Activated T-cell treated with anti-CD3 and anti-CD28 coated beads, Interleukin-2, amount 50 U/mL, for 4 hours (primary cell): ENCODE measurements around the gene ITGA11. TPM values are rescaled to one million over a fixed set of nuclear protein-coding genes. Genes with fewer than 3 reads are reported as not detected.
A peak's percentile ranks its signal among the peaks of the same experiment; 100 is the strongest.

Experiments used
- ATAC-seq, 2 donors: fragments of 200-7000 bp; cut with Tn5 transposase; one replicate each; pipeline ENCODE4 v1.10.0; 2021
- DNase-seq: peaks from one replicate; pipeline ENCODE4 v3.0.0-alpha.2; 2020
- H3K27me3 Mint-ChIP-seq: one replicate; pipeline ENCODE4 v1.8.0; 2021; ENCODE audit warnings: low read depth, mixed read lengths
- H3K36me3 Mint-ChIP-seq: one replicate; pipeline ENCODE4 v1.8.0; 2022; ENCODE audit warnings: mixed read lengths; ENCODE audit not compliant: insufficient read depth
- H3K4me1 Mint-ChIP-seq: one replicate; pipeline ENCODE4 v1.8.0; 2021; ENCODE audit warnings: low read depth, mixed read lengths
- H3K4me3 Mint-ChIP-seq: one replicate; pipeline ENCODE4 v1.8.0; 2021; ENCODE audit warnings: mild to moderate bottlenecking, moderate library complexity, mixed read lengths
- H3K9me3 Mint-ChIP-seq: one replicate; pipeline ENCODE4 v1.8.0; 2021; ENCODE audit warnings: mixed read lengths
- total RNA-seq, 3 donors: library from RNA; stranded (reverse); gene quantifications; one replicate each; pipeline ENCODE4 v1.2.1, GENCODE V29; 2021

The ITGA11 gene
- total RNA-seq, 3 donors from 2014 or later: 0.05 to 0.21 TPM; not detected in 1

DNA sequence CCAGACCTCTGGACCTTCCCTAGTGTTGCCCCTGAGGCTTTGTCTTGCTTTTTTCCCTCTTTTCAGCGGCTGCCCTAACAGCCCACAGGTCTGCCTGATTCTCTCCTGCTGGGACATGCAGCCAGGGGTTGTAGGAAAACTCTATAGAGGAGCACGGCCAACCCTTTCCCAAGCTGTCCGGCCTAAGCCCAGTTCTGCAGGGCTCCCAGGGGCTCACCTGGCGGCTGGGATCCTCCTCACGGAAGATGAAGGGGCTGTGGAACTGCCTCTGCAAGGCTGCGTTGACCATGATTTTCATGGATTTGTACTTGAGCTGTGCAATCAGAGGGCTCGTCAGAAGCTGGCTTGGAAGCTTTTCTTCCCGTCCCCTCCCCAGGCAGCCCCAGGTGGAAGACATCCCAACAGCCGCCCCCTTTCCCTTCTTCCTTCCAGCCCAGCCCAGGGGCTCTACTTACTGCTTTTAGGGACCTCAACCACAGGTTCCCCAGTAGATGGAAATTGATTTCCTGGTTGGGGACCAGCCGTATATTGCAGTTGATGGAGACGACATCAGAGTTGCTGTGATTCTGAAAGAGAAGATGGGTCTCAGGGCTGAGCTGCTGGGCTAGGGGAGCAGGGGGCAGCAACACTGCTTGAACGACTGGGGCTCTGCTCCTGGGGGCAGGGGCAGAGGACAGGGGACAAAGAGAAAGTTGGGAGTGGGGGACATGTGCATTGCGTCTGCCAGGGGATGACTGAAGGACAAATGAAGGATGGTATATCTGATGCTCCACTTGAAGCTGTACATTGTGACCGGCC lies 124.6 kb downstream of the ITGA11 start:
- no peak overlapping the region for H3K4me3 Mint-ChIP-seq
- H3K36me3 Mint-ChIP-seq: no peaks in the 10 kb centered on the region
- peaks cover 2% of the 10 kb centered on the region for H3K27me3 Mint-ChIP-seq
- ATAC-seq (no peak), DNase-seq (no peak)
- peaks cover 10% of the 10 kb centered on the region for H3K4me1 Mint-ChIP-seq
- no peaks in the 10 kb centered on the region for H3K9me3 Mint-ChIP-seq

DNA sequence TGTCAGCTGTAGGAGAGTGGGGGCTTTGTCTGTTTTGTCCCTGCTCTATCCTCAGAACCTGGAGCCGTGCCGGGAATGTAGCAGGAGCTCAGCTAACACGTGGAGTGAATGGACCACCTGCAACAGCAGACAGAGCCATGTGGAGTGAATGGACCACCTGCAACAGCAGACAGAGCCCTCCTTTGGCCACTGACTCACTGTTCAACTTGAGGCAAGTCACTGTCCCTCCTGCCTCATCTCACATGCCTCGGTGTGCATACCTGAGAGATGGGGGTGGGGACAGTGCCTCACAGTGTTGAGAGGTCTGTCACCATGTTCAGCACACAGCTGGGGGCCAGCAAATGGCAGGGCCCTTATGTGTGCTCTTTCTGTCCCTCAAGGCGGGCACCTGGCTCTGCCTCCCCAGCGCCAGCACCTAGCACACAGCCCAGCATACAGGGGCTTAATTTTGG lies 126.5 kb downstream of the ITGA11 start:
- ATAC-seq (no peak), DNase-seq (no peak)
- H3K9me3 Mint-ChIP-seq: no peaks in the 10 kb centered on the region
- H3K36me3 Mint-ChIP-seq: no peaks in the 10 kb centered on the region
- no peak overlapping the region for H3K4me3 Mint-ChIP-seq
- H3K4me1 Mint-ChIP-seq: peaks cover 15% of the 10 kb centered on the region
- H3K27me3 Mint-ChIP-seq: peaks cover 2% of the 10 kb centered on the region

DNA sequence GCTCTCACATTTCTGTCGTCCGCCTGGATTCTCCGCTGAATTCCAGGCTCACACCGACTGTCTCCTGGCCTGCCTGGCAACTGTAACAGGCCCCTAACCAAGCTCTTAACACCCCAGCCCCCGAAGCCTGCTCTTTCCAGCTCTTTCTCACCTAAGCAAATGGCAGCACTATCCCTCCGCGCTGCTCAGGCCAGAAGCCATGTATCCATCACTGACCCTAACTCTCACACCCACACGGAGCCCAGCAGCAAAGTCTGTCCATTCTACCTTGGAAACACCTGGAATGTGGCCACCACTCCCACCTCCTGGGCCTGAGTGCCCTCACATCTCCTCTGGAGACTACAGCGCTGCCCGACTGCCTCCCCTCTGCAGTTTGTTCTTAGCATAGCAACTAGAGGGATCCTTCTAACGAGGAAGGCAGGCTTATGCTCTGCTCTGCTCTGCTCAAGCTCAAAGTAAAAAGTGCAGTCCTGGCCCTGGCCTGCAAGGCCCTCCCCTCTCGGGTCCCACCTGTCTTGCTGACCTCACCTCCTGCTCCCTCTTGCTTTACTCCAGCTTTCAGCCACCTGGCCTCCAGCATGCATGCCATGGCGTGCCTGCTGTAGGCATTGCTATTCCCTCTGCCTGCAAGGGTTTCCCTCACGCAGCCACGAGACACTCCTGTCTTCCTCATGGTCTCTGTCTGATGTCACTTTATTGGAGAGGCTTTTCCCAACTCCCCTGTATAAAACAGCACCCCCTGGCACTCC lies 127.2 kb downstream of the ITGA11 start:
- H3K36me3 Mint-ChIP-seq: no peaks in the 10 kb centered on the region
- no peak for DNase-seq
- no peak overlapping the region for H3K4me3 Mint-ChIP-seq
- no peaks in the 10 kb centered on the region for H3K9me3 Mint-ChIP-seq
- H3K27me3 Mint-ChIP-seq: peaks cover 2% of the 10 kb centered on the region
- peaks cover 18% of the 10 kb centered on the region for H3K4me1 Mint-ChIP-seq
- ATAC-seq: no peak

DNA sequence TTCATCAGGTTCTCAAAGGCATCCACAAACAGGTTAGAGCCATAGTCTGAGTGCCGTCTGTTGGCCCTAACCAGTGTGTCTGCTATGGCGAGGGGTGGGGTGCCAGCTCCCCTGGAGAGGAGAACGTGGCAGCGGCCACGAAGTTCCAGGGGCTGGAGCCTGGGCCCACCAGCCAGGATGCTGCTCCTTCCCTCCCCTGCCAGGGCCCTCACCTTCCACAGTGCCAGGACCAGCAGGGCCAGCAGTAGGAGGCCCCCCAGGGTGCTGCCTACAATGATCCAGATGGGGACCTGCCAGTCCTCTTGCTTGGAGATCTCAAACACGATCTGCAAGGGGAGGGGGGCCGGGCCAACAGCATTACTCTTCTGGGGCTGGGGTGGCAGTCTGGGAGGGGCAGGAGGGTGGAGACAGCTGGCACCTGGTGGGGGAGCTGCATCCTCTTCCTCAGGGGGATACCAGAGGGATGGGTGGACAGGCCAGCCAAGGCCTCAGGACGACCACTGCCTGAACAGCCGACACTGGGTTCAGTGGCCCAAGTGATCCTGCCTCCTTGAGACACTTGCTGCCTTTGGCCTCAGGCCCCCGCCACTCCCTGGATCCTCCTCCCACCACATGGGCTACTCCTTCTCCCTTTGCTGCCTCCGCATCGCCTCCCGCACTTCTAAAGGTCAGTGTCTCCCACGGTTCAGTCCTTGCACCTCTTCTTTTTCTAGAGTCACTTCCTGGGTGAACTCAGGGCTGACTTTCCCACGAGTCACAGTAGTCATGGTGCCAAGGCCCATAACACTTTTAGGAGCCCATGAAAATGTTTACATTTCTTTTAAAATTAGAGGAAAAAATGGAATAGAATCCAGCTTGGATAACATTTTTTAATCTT lies 128.2 kb downstream of the ITGA11 start:
- H3K4me1 Mint-ChIP-seq: peaks cover 28% of the 10 kb centered on the region
- H3K27me3 Mint-ChIP-seq: peaks cover 2% of the 10 kb centered on the region
- no peaks in the 10 kb centered on the region for H3K36me3 Mint-ChIP-seq
- DNase-seq (no peak), ATAC-seq (no peak)
- no peak overlapping the region for H3K4me3 Mint-ChIP-seq
- no peaks in the 10 kb centered on the region for H3K9me3 Mint-ChIP-seq

- ATAC-seq (no peak), DNase-seq (no peak)
- no peak overlapping the region for H3K4me3 Mint-ChIP-seq
- H3K9me3 Mint-ChIP-seq: no peaks in the 10 kb centered on the region
- peaks cover 33% of the 10 kb centered on the region for H3K4me1 Mint-ChIP-seq
- H3K36me3 Mint-ChIP-seq: no peaks in the 10 kb centered on the region
- peaks cover 2% of the 10 kb centered on the region for H3K27me3 Mint-ChIP-seq
These were observed 128.8 kb downstream of the ITGA11 start for GRCh38 chr15:68303134-68303533.

- H3K36me3 Mint-ChIP-seq: no peaks in the 10 kb centered on the region
- H3K4me3 Mint-ChIP-seq: no peak overlapping the region
- no peaks in the 10 kb centered on the region for H3K9me3 Mint-ChIP-seq
- H3K27me3 Mint-ChIP-seq: peaks cover 2% of the 10 kb centered on the region
- no peak for DNase-seq
- ATAC-seq: no peak
- peaks cover 35% of the 10 kb centered on the region for H3K4me1 Mint-ChIP-seq
These were observed 129.2 kb downstream of the ITGA11 start for GRCh38 chr15:68302729-68303128.

DNA sequence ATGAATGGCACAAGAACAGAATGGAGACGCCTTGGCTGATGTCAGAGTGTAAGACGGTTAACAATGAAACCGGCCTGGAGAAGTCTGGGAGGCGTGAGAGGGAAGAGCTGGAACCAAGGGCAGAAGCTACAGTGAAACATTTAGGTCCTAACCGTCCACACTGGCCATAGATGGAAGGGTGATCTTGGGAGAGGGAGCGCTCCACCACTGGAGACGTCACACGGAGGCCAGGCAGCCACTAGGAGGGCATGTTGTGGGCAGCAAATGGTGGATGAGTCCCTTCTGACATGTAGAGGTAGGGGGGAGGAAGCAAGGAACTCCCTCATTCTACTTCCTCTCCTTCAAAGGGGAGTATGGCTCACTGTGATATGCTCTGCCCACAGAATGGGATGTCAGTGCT lies 130.7 kb downstream of the ITGA11 start:
- Mint-ChIP-seq H3K4me3 (no peak overlapping the region), H3K9me3 (no peaks in the 10 kb centered on the region), H3K4me1 (peaks cover 30% of the 10 kb centered on the region), H3K36me3 (no peaks in the 10 kb centered on the region), H3K27me3 (peaks cover 1% of the 10 kb centered on the region)
- ATAC-seq (no peak), DNase-seq (no peak)

- H3K27me3 Mint-ChIP-seq: no peaks in the 10 kb centered on the region
- ATAC-seq (no peak), DNase-seq (no peak)
- H3K4me1 Mint-ChIP-seq: peaks cover 29% of the 10 kb centered on the region
- peaks cover 2% of the 10 kb centered on the region for H3K36me3 Mint-ChIP-seq
- H3K4me3 Mint-ChIP-seq: no peak overlapping the region
- H3K9me3 Mint-ChIP-seq: no peaks in the 10 kb centered on the region
These were observed 131.6 kb downstream of the ITGA11 start for GRCh38 chr15:68300115-68300940.

- no peak for ATAC-seq
- Mint-ChIP-seq H3K4me3 (peak overlapping the region; percentile 73), H3K9me3 (no peaks in the 10 kb centered on the region)
These were observed 132.5 kb downstream of the ITGA11 start for GRCh38 chr15:68299436-68299835.

GRCh38 chr15:68298882-68299381 lies 133.0 kb downstream of the ITGA11 start:
- Mint-ChIP-seq H3K4me1 (peaks cover 32% of the 10 kb centered on the region), H3K4me3 (peak overlapping the region; percentile 73), H3K27me3 (no peaks in the 10 kb centered on the region), H3K9me3 (no peaks in the 10 kb centered on the region), H3K36me3 (peaks cover 6% of the 10 kb centered on the region)
- ATAC-seq (peak; percentile 85 to 90), DNase-seq (no peak)

More at GRCh38 chr15:68299436-68299835, 132.5 kb downstream of the ITGA11 start:
- no peaks in the 10 kb centered on the region for H3K27me3 Mint-ChIP-seq
- peaks cover 31% of the 10 kb centered on the region for H3K4me1 Mint-ChIP-seq
- no peak for DNase-seq
- H3K36me3 Mint-ChIP-seq: peaks cover 6% of the 10 kb centered on the region

DNA sequence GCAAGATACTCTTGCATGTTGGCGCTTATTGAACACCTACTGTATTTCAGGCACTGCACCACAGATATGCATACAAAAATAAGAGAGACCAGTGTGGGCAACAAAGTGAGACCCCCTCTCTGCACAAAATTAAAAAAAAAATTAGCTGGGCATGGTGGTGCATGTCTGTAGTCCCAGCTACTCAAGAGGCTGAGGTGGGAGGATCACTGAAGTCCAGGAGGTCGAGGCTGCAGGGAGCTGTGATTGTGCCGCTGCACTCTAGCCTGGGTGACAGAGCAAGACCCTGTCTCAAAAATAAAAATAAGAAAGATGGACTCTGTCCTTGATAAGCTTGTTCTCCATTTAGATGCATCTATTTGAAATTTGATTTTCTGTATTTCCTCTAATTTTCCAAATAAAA lies 133.6 kb downstream of the ITGA11 start:
- no peak for DNase-seq
- peak overlapping the region; percentile 73 for H3K4me3 Mint-ChIP-seq
- H3K36me3 Mint-ChIP-seq: peaks cover 9% of the 10 kb centered on the region
- H3K9me3 Mint-ChIP-seq: no peaks in the 10 kb centered on the region
- no peak for ATAC-seq
- H3K27me3 Mint-ChIP-seq: no peaks in the 10 kb centered on the region
- H3K4me1 Mint-ChIP-seq: peaks cover 35% of the 10 kb centered on the region

DNA sequence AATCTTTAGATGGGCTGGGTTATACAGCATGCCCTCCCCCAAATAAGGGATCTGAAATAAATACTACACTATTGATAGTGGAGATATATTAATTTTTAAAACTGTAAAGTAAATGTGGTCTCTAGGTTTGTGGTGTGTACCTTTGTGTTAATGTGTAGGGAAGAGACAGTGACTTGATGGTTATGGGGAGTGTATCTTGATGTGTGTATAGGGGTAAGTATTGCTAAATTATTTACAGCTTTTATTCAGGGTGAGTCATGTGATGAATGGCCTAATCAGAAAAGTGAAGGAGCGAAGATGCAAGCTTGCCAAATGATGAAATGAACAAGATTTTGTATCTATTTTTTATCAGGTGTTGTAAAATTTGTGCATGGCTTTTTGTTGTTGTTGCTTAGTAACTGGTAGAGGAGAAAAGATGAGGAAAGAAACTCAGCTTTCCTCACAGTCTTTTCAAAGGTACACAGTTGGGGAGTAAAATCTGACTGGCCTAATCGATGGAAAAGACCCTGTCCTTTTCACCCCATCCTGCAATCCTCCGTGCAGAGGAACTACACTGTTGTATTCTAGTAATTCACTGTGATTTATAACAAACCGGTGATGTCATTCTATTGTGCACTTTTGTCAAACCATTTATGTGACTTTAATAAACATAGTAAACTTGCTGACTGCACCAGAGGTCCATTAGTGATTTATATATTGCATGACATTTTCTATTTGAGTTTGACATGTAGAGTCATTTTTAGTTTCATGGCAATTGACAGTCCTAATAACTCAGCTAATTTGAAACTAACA lies 136.8 kb downstream of the ITGA11 start:
- DNase-seq: no peak

DNA sequence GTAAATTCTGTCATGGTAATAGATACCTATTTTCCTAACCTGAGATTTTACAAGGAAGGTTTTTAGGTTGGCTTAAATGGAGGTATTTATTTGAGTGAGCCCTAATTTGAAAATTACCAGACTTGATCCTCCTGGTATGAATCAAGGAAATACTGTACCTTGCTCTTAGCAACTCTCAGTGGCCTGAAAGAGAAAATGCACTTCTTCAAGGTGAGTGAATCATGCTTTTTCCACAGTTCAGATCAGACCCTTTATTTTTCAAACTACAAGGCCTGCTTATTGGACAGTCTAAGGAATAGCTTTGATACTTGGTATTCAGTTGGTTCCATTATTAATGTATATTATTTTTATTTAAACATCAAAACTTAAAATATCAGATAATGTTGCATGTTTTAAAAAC lies 139.0 kb downstream of the ITGA11 start:
- DNase-seq (no peak), ATAC-seq (peak; percentile 53 to 72)
- Mint-ChIP-seq H3K4me1 (peaks cover 48% of the 10 kb centered on the region), H3K36me3 (peaks cover 32% of the 10 kb centered on the region), H3K27me3 (no peaks in the 10 kb centered on the region), H3K9me3 (no peaks in the 10 kb centered on the region), H3K4me3 (no peak overlapping the region)

More for the DNA sequence above, 136.8 kb downstream of the ITGA11 start:
- ATAC-seq: no peak
- Mint-ChIP-seq H3K4me3 (no peak overlapping the region), H3K27me3 (no peaks in the 10 kb centered on the region), H3K36me3 (peaks cover 21% of the 10 kb centered on the region), H3K9me3 (no peaks in the 10 kb centered on the region), H3K4me1 (peaks cover 48% of the 10 kb centered on the region)
